ENCODE data around the gene SDHAF4.
"Not testable (repeated sequence)": the region's sequence is repeated elsewhere in the genome, so short reads cannot be mapped to it uniquely, and the experiment has no call there.

Gene SDHAF4

DNA sequence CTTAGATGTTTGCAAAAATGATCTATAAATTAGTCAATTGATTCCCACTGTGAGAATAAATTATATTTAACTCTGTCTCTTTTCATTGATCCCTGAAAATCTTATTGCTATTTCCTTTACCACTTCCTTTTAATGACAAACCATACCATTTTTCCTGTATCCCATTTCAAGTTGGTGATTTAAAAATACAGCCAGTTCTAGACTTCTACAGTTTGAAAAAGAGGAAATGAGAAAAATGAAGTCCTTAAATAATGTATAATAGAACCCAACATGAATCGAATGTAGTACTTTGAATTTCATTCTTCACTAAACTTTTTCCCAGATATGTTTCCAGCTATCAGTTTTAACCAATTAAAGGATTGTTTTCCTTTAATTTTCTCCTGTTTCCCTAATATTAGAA, 29.5 kb upstream of the SDHAF4 start:
- no peak overlapping the region for H3K27ac ChIP-seq
- TF ChIP-seq ZFX (IDR thresholded peaks at IDR 0.05) = no peak
- TF ChIP-seq, protein P1, sequence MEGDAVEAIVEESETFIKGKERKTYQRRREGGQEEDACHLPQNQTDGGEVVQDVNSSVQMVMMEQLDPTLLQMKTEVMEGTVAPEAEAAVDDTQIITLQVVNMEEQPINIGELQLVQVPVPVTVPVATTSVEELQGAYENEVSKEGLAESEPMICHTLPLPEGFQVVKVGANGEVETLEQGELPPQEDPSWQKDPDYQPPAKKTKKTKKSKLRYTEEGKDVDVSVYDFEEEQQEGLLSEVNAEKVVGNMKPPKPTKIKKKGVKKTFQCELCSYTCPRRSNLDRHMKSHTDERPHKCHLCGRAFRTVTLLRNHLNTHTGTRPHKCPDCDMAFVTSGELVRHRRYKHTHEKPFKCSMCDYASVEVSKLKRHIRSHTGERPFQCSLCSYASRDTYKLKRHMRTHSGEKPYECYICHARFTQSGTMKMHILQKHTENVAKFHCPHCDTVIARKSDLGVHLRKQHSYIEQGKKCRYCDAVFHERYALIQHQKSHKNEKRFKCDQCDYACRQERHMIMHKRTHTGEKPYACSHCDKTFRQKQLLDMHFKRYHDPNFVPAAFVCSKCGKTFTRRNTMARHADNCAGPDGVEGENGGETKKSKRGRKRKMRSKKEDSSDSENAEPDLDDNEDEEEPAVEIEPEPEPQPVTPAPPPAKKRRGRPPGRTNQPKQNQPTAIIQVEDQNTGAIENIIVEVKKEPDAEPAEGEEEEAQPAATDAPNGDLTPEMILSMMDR (conservative IDR thresholded peaks at IDR 0.05) = no peak

DNA sequence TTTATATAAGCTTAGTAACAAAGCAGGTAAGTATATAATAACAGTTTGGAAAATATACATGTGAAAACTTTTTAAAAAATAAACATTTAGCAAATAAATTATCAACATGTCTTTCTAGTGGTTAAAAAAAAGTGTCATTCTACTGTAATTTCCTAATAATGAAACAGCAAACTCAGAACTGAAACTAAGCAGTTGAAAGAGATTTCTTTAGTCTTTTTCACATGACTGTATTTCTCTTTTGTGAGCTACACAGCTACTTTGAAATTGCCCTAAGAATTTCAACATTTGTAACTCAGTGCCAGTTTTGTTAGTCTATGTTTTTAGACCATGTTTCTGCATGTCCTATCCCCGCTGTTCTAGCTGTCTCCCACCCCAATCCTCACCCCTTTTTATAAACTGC, 28.4 kb upstream of the SDHAF4 start:
- no peak for TF ChIP-seq ZFX (IDR thresholded peaks at IDR 0.05)
- TF ChIP-seq, protein P1 (conservative IDR thresholded peaks at IDR 0.05) = no peak

DNA sequence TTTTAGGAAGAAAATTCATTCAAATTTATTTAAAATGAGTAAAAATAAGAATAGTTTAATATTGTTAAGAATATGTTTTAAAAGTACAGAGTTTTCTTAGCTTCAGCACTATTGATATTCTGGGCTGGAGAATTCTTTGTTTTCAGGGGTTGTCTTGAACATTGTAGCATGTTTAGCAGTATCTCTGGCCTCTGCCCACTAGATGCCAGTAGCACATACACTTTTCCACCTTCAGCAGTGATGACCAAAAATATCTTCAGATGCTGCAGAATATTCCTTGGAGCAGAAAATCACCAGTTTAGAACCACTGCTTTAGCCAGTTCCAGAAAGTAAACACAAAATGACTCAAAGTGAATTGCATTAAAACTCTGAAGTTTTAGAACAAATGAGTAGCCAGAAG, 19.4 kb upstream of the SDHAF4 start:
- H3K27ac ChIP-seq = no peak overlapping the region
- no peak for TF ChIP-seq ZFX (IDR thresholded peaks at IDR 0.05)
- TF ChIP-seq, protein P1 (conservative IDR thresholded peaks at IDR 0.05) = peak; percentile 40

More for the DNA sequence above, 28.4 kb upstream of the SDHAF4 start:
- no peak overlapping the region for H3K27ac ChIP-seq

DNA sequence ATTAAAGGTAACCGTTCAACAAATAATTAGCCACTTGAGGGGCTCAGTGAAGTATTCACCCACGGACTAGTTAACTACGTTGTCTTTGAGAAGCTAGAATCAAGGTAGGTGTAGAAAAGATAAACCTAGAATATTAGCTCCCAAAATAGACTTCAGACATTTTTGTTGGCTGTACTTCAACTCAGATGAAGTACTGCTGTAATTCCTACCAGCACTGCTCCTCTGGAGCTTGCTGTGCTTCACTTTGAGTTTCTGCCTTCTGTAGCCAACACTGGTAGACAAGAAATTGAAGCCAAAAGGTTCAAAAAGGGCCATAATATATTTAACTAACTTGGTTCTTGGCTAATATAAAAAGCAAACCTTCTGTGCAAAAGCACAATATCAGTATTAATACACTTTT, 18.8 kb upstream of the SDHAF4 start:
- TF ChIP-seq, protein P1 (conservative IDR thresholded peaks at IDR 0.05) = no peak
- TF ChIP-seq ZFX (IDR thresholded peaks at IDR 0.05) = no peak
- H3K27ac ChIP-seq = no peak overlapping the region

- no peak overlapping the region for H3K27ac ChIP-seq
- TF ChIP-seq, protein P1 (conservative IDR thresholded peaks at IDR 0.05) = no peak
- no peak for TF ChIP-seq ZFX (IDR thresholded peaks at IDR 0.05)
These were observed 17.4 kb upstream of the SDHAF4 start for GRCh38 chr6:70549327-70549726.

- no peak overlapping the region for H3K27ac ChIP-seq
- TF ChIP-seq, protein P1 (conservative IDR thresholded peaks at IDR 0.05) = peak; percentile 16; the same call in 1 of the 2 replicates
- TF ChIP-seq ZFX (IDR thresholded peaks at IDR 0.05) = no peak
These were observed 15.2 kb upstream of the SDHAF4 start for GRCh38 chr6:70551566-70551965.

- not testable (repeated sequence) for H3K27ac ChIP-seq
These were observed 14.3 kb upstream of the SDHAF4 start for GRCh38 chr6:70552286-70552940.

DNA sequence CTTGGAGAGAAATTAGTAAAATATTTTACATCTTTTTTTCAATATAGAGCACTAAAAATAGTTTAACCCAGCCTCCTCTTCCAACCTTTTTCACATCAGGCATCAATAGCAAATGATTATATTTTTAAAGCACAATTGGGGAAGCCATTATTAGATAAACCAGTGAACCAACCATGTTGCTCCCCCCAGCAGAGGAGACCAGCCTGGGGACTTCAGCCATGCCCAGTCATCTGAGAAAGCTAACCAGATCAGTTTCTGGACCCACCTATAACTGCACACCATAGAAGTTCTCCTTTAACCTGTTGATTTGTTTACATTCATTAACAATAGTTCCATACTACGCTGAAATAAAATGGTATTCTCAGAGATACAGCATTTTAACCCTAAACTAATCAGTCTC, 13.8 kb upstream of the SDHAF4 start:
- H3K27ac ChIP-seq = no peak overlapping the region
- TF ChIP-seq, protein P1 (conservative IDR thresholded peaks at IDR 0.05) = no peak
- TF ChIP-seq ZFX (IDR thresholded peaks at IDR 0.05) = no peak

All from C4-2B (cell line).